OCI-LY3 (cell line): ENCODE data around the gene RHBDL1.

Source experiments
- H2AFZ ChIP-seq: fragments of 200-600, 300-600 bp; shearing (Covaris generic); 2 replicates; pipeline ENCODE4 v1.6.0; 2014; ENCODE audit warnings: antibody characterized with exemption, low read depth, low read length
- H3K27ac ChIP-seq: fragments of 200-600, 300-600 bp; sonication (generic); 2 replicates; pipeline ENCODE4 v1.5.1; 2014; ENCODE audit warnings: mild to moderate bottlenecking, low read length, moderate library complexity, mixed read lengths
- H3K27me3 ChIP-seq: fragments of 200-600, 300-600 bp; sonication (generic); 2 replicates; pipeline ENCODE4 v1.6.1; 2014; ENCODE audit warnings: low read depth, low read length, mixed read lengths
- H3K36me3 ChIP-seq: fragments of 200-600, 300-600 bp; sonication (generic); replicated peaks from 2 replicates; pipeline ENCODE3; 2014; ENCODE audit warnings: low read depth, low read length, mixed read lengths
- H3K4me1 ChIP-seq: fragments of 300-600, 200-600 bp; sonication (generic); 2 replicates; pipeline ENCODE4 v1.6.1; 2014; ENCODE audit warnings: low read length, mixed read lengths
- H3K4me2 ChIP-seq: fragments of 200-600, 300-600 bp; sonication (generic); 2 replicates; pipeline ENCODE4 v1.6.1; 2014; ENCODE audit warnings: low read length, mixed read lengths
- H3K4me3 ChIP-seq: fragments of 300-600, 200-600 bp; sonication (generic); 2 replicates; pipeline ENCODE4 v1.5.1; 2014; ENCODE audit warnings: antibody characterized with exemption, mild to moderate bottlenecking, low read length, moderate library complexity
- H3K79me2 ChIP-seq: fragments of 300-600, 200-600 bp; shearing (Covaris generic); 2 replicates; pipeline ENCODE4 v1.6.1; 2014; ENCODE audit warnings: mild to moderate bottlenecking, low read length, mixed read lengths
- H3K9ac ChIP-seq: fragments of 300-600, 200-600 bp; shearing (Covaris generic); 2 replicates; pipeline ENCODE4 v1.6.0; 2014; ENCODE audit warnings: mild to moderate bottlenecking, low read length, moderate library complexity
- H3K9me3 ChIP-seq: fragments of 200-600, 300-600 bp; shearing (Covaris generic); 2 replicates; pipeline ENCODE4 v1.6.1; 2014; ENCODE audit warnings: low read length, mixed read lengths; ENCODE audit not compliant: insufficient read depth
- H4K20me1 ChIP-seq: fragments of 200-600, 300-600 bp; sonication (generic); 2 replicates; pipeline ENCODE4 v1.6.1; 2016; ENCODE audit warnings: low read length, mixed read lengths; ENCODE audit not compliant: insufficient read depth
- CTCF ChIP-seq: fragments of 200-600, 300-600 bp; sonication (generic); IDR thresholded peaks from 2 replicates; pipeline ENCODE4 v1.5.1; 2014; ENCODE audit warnings: antibody characterized with exemption, low read length, low read depth
- EZH2phosphoT487 ChIP-seq: fragments of 200-600 bp; shearing (Covaris generic); IDR thresholded peaks from 2 replicates; pipeline ENCODE4 v1.6.1; 2018; ENCODE audit warnings: antibody characterized with exemption, mixed run types, low read depth

RHBDL1 gene

GRCh38 chr16:662597-662996 is 12.9 kb upstream of the RHBDL1 start:
- Histone ChIP-seq H3K27me3 (no peaks in the 10 kb centered on the region), H4K20me1 (no peaks in the 10 kb centered on the region), H2AFZ (no peak overlapping the region), H3K36me3 (peaks cover 4% of the 10 kb centered on the region), H3K79me2 (no peaks in the 10 kb centered on the region), H3K4me1 (peaks cover 7% of the 10 kb centered on the region; the same call in 1 of the 2 replicates), H3K4me2 (no peak overlapping the region), H3K9me3 (no peaks in the 10 kb centered on the region), H3K9ac (no peak overlapping the region), H3K27ac (no peak overlapping the region), H3K4me3 (no peak overlapping the region)
- TF ChIP-seq CTCF (no peak), EZH2phosphoT487 (no peak)

- H3K27ac ChIP-seq, result no peak overlapping the region
- H3K9me3 ChIP-seq, result no peaks in the 10 kb centered on the region
- H4K20me1 ChIP-seq, result no peaks in the 10 kb centered on the region
- TF ChIP-seq CTCF (no peak), EZH2phosphoT487 (no peak)
- no peak overlapping the region for H3K9ac ChIP-seq
- H3K4me3 ChIP-seq, result no peak overlapping the region
- H3K4me1 ChIP-seq, result peaks cover 12% of the 10 kb centered on the region
- no peaks in the 10 kb centered on the region for H3K27me3 ChIP-seq
- H2AFZ ChIP-seq, result no peak overlapping the region
- peaks cover 21% of the 10 kb centered on the region for H3K79me2 ChIP-seq
- peaks cover 15% of the 10 kb centered on the region for H3K36me3 ChIP-seq
- H3K4me2 ChIP-seq, result no peak overlapping the region
Observed at GRCh38 chr16:666572-666971, 8.9 kb upstream of the RHBDL1 start.

GRCh38 chr16:667113-667779 is 8.2 kb upstream of the RHBDL1 start:
- H3K4me2 ChIP-seq, result peak overlapping the region; percentile 63
- H2AFZ ChIP-seq, result no peak overlapping the region

More at GRCh38 chr16:667113-667779, 8.2 kb upstream of the RHBDL1 start:
- H3K9ac ChIP-seq, result peak overlapping the region; percentile 26; the same call in 1 of the 2 replicates
- no peak for TF ChIP-seq CTCF
- H3K27me3 ChIP-seq, result no peaks in the 10 kb centered on the region
- H3K4me3 ChIP-seq, result peak overlapping the region; percentile 97
- H3K27ac ChIP-seq, result 0 out of 2 replicates have a peak overlapping the region, but pooled peaks have one; percentile 0
- peaks cover 19% of the 10 kb centered on the region for H3K36me3 ChIP-seq
- H3K4me1 ChIP-seq, result peaks cover 12% of the 10 kb centered on the region
- no peaks in the 10 kb centered on the region for H4K20me1 ChIP-seq
- H3K79me2 ChIP-seq, result peaks cover 21% of the 10 kb centered on the region
- H3K9me3 ChIP-seq, result no peaks in the 10 kb centered on the region
